ENCODE measurements around the gene OTUD7B.

DNA sequence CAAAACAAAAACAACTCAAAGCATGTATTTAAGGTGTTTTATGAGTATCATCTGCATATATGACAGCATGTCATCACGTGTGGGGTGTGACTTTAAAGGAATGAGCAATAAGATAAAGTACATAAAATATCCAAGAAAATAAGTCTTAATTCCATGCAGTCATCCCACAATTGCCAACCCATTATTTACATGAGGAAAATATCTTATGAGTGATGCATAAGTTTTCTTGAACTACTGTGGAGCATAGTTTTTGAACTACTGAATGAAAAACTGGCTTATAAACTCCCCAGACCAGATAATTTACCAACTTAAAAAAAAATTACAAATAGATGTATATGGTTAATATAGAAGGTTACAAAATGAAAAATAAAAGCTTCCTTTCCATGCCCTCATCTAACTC lies 44.1 kb downstream of the OTUD7B start:
- TF ChIP-seq, protein P1, sequence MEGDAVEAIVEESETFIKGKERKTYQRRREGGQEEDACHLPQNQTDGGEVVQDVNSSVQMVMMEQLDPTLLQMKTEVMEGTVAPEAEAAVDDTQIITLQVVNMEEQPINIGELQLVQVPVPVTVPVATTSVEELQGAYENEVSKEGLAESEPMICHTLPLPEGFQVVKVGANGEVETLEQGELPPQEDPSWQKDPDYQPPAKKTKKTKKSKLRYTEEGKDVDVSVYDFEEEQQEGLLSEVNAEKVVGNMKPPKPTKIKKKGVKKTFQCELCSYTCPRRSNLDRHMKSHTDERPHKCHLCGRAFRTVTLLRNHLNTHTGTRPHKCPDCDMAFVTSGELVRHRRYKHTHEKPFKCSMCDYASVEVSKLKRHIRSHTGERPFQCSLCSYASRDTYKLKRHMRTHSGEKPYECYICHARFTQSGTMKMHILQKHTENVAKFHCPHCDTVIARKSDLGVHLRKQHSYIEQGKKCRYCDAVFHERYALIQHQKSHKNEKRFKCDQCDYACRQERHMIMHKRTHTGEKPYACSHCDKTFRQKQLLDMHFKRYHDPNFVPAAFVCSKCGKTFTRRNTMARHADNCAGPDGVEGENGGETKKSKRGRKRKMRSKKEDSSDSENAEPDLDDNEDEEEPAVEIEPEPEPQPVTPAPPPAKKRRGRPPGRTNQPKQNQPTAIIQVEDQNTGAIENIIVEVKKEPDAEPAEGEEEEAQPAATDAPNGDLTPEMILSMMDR (conservative IDR thresholded peaks at IDR 0.05; ENCODE audit: low read length): no peak
- TF ChIP-seq EZH2phosphoT487 (IDR thresholded peaks at IDR 0.05; ENCODE audit: borderline replicate concordance): no peak

Measured in Loucy (cell line).